Parathyroid adenoma (tissue), 2 donors: ENCODE results near the gene PIGK.

Experiments used
- H2AFZ ChIP-seq: fragments of 300-600 bp; sonication (generic); one replicate; pipeline ENCODE4 v1.7.0; 2017; ENCODE audit warnings: antibody characterized with exemption, mild to moderate bottlenecking
- H3K27ac ChIP-seq: fragments of 300-600 bp; sonication (generic); one replicate; pipeline ENCODE4 v1.7.0; 2017
- H3K27me3 ChIP-seq: fragments of 300-600 bp; sonication (generic); one replicate; pipeline ENCODE4 v1.7.0; 2017; ENCODE audit warnings: low read length; ENCODE audit not compliant: control insufficient read depth, insufficient read depth
- H3K36me3 ChIP-seq: fragments of 300-600 bp; sonication (generic); one replicate; pipeline ENCODE4 v1.7.0; 2017; ENCODE audit warnings: low read length; ENCODE audit not compliant: control insufficient read depth, insufficient read depth
- H3K4me1 ChIP-seq: fragments of 300-600 bp; sonication (generic); one replicate; pipeline ENCODE4 v1.7.0; 2017; ENCODE audit warnings: control low read depth
- H3K4me2 ChIP-seq: fragments of 300-600 bp; sonication (generic); one replicate; pipeline ENCODE4 v1.7.0; 2017; ENCODE audit warnings: low read length
- H3K4me3 ChIP-seq: fragments of 300-600 bp; sonication (generic); one replicate; pipeline ENCODE4 v1.7.0; 2017; ENCODE audit warnings: low read depth, low read length
- H3K79me2 ChIP-seq: fragments of 300-600 bp; sonication (generic); one replicate; pipeline ENCODE4 v1.7.0; 2017; ENCODE audit warnings: control low read depth
- H3K9ac ChIP-seq: fragments of 300-600 bp; sonication (generic); one replicate; pipeline ENCODE4 v1.7.0; 2017; ENCODE audit warnings: mild to moderate bottlenecking
- H3K9me3 ChIP-seq: fragments of 300-600 bp; sonication (generic); one replicate; pipeline ENCODE4 v1.7.0; 2017; ENCODE audit warnings: low read length; ENCODE audit not compliant: control insufficient read depth
- CTCF ChIP-seq: fragments of 300-600 bp; sonication (generic); IDR thresholded peaks from one replicate; pipeline ENCODE4 v1.7.0; 2017; ENCODE audit warnings: antibody characterized with exemption, mild to moderate bottlenecking
- donor health status: primary hyperparathyroidism.

The PIGK gene

DNA sequence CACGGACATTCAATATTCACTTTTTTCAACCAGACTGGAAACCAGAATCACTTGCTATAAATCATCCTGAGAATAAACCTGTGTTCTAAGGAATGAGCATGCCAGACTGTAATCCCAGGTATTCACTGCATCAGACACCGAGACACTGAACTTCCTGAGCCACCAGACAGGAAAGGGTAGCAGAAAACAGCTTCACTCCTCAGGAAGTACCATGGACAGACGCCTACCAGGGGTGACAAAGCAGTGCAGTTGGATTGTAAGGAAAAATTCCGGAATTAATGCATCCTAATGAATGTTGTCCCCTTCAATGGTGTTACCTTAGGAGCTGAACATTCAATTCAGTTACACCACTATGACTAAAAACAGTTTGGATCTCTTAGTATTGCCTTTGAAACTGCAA lies 156.1 kb downstream of the PIGK start:
- Histone ChIP-seq H3K4me1 (no peaks in the 10 kb centered on the region), H3K9ac (no peak overlapping the region), H3K4me3 (no peak overlapping the region), H2AFZ (no peak overlapping the region), H3K4me2 (no peak overlapping the region), H3K27me3 (no peaks in the 10 kb centered on the region), H3K79me2 (no peaks in the 10 kb centered on the region), H3K36me3 (no peaks in the 10 kb centered on the region), H3K9me3 (no peaks in the 10 kb centered on the region), H3K27ac (no peak overlapping the region)
- no peak for TF ChIP-seq CTCF

GRCh38 chr1:77061162-77061561 lies 158.1 kb downstream of the PIGK start:
- Histone ChIP-seq H3K4me2 (no peak overlapping the region), H3K4me3 (no peak overlapping the region), H3K9ac (no peak overlapping the region), H3K4me1 (no peaks in the 10 kb centered on the region), H3K27me3 (no peaks in the 10 kb centered on the region), H2AFZ (no peak overlapping the region), H3K36me3 (no peaks in the 10 kb centered on the region), H3K79me2 (no peaks in the 10 kb centered on the region), H3K27ac (no peak overlapping the region), H3K9me3 (no peaks in the 10 kb centered on the region)
- TF ChIP-seq CTCF, result no peak

DNA sequence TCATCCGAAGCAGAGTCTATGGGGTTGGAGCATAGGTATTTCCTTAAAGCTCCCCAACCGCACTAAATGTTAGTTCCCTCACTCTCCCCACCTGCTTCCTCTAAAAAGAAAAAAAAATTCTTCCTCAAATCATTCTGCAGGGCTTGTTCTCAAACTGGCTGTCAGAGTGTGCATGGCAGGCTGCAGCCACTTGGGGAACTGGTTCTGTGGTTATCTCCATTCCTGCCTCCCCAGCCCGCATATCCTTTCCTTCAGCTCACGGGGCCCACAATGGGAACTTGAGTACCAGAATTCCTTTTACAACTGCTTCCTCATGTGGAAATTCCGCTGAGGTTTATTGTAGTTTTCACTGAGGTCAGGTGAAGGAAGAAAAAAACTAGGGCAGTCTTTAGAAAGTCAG lies 159.2 kb downstream of the PIGK start:
- Histone ChIP-seq H3K4me2 (no peak overlapping the region), H3K27ac (no peak overlapping the region), H3K27me3 (no peaks in the 10 kb centered on the region), H3K79me2 (no peaks in the 10 kb centered on the region), H2AFZ (no peak overlapping the region), H3K4me1 (no peaks in the 10 kb centered on the region), H3K36me3 (no peaks in the 10 kb centered on the region), H3K4me3 (no peak overlapping the region), H3K9ac (no peak overlapping the region), H3K9me3 (no peaks in the 10 kb centered on the region)
- TF ChIP-seq CTCF, result no peak

GRCh38 chr1:77057994-77058585 lies 161.1 kb downstream of the PIGK start:
- no peaks in the 10 kb centered on the region for H3K27me3 ChIP-seq
- H3K79me2 ChIP-seq, result no peaks in the 10 kb centered on the region
- no peak overlapping the region for H3K4me2 ChIP-seq
- H3K4me3 ChIP-seq, result no peak overlapping the region
- no peak overlapping the region for H2AFZ ChIP-seq
- no peaks in the 10 kb centered on the region for H3K9me3 ChIP-seq
- H3K36me3 ChIP-seq, result no peaks in the 10 kb centered on the region
- no peaks in the 10 kb centered on the region for H3K4me1 ChIP-seq
- H3K9ac ChIP-seq, result no peak overlapping the region
- no peak overlapping the region for H3K27ac ChIP-seq
- no peak for TF ChIP-seq CTCF

DNA sequence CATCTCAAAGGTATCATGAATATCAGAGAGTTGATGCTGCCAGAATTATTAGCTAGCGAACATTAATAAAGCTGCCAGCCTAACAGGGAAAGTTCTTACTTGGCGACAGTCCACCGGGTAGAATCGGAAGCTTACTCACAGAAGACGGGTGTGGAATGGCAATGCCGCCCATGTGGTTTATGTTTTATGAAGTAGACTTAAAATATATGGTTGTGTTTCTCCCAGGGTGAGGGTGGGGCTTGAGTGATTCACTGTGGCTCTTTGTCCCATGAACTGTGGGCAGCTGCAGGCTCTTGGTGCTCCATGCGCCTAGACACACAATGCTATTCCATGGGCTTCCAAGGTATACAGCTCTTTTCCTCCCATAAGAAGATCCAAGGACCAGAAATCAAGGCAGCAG lies 162.7 kb downstream of the PIGK start:
- TF ChIP-seq CTCF, result no peak
- Histone ChIP-seq H3K36me3 (no peaks in the 10 kb centered on the region), H2AFZ (no peak overlapping the region)

More for the DNA sequence above, 162.7 kb downstream of the PIGK start:
- no peak overlapping the region for H3K27ac ChIP-seq
- no peaks in the 10 kb centered on the region for H3K27me3 ChIP-seq
- no peak overlapping the region for H3K9ac ChIP-seq
- no peaks in the 10 kb centered on the region for H3K9me3 ChIP-seq
- H3K4me3 ChIP-seq, result no peak overlapping the region
- no peaks in the 10 kb centered on the region for H3K4me1 ChIP-seq
- H3K79me2 ChIP-seq, result no peaks in the 10 kb centered on the region
- H3K4me2 ChIP-seq, result no peak overlapping the region
